Measurements from ENCODE around the gene TOP2B. TPM values are rescaled to one million over a fixed set of nuclear protein-coding genes. Genes with fewer than 3 reads are reported as not detected.
A peak's percentile ranks its signal among the peaks of the same experiment; 100 is the strongest.

TOP2B gene
- total and polyA plus RNA-seq, 4 donors: 13.5 to 52.9 (median 34.5) TPM

DNA sequence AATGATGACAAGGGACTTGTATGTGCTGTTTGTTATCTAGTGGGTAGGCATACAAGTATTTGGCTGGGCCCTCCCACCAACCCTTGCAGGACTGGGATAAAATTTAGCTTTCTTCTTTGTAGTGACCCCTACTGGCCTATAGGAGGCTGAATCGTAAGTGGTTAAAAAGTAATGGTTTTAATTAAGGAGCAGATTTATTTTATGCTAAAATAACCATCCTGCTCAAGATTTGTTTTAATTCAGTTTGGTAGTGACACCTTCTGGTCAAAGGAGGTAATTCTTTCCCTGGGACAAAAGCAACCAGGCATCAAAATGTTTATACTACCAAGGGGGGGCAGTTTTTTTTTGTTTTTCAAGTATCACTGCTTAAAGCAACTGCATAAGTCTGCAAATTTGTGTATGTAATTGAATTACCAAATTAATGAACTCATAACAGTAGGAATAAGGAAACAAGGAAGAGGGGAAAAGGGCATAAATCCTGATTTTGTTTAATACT lies 70.7 kb downstream of the TOP2B start:
- TF ChIP-seq RAD21 (IDR thresholded peaks at IDR 0.05): peak; percentile 87 to 88
- no peak for TF ChIP-seq YY1 (IDR thresholded peaks at IDR 0.05)
- no peak for TF ChIP-seq ZBTB33 (IDR thresholded peaks at IDR 0.05)
- TF ChIP-seq MAX (IDR thresholded peaks at IDR 0.05): no peak
- no peak for TF ChIP-seq FOXA1 (IDR thresholded peaks at IDR 0.05)
- no peak for TF ChIP-seq EGR1 (IDR thresholded peaks at IDR 0.05; ENCODE audit: low read depth in 2 of 2)
- TF ChIP-seq NR2F2 (IDR thresholded peaks at IDR 0.05): peak; percentile 58
- no peak for TF ChIP-seq JUND (IDR thresholded peaks at IDR 0.05)
- peak in 1 of 2 donors; percentile 10 for TF ChIP-seq RXRA (IDR thresholded peaks at IDR 0.05)
- TF ChIP-seq GABPA (IDR thresholded peaks at IDR 0.05 in 1 of 2, conservative IDR thresholded peaks at IDR 0.05 in 1 of 2): no peak
- no peak for TF ChIP-seq SP1 (IDR thresholded peaks at IDR 0.05)
- TF ChIP-seq, protein P1, sequence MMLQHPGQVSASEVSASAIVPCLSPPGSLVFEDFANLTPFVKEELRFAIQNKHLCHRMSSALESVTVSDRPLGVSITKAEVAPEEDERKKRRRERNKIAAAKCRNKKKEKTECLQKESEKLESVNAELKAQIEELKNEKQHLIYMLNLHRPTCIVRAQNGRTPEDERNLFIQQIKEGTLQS (IDR thresholded peaks at IDR 0.05): no peak
- TF ChIP-seq TAF1 (conservative IDR thresholded peaks at IDR 0.05): no peak
- peak; percentile 91 for TF ChIP-seq CTCF (IDR thresholded peaks at IDR 0.05; ENCODE audit: low read depth, low read length, missing input control)
- TF ChIP-seq, protein P2, sequence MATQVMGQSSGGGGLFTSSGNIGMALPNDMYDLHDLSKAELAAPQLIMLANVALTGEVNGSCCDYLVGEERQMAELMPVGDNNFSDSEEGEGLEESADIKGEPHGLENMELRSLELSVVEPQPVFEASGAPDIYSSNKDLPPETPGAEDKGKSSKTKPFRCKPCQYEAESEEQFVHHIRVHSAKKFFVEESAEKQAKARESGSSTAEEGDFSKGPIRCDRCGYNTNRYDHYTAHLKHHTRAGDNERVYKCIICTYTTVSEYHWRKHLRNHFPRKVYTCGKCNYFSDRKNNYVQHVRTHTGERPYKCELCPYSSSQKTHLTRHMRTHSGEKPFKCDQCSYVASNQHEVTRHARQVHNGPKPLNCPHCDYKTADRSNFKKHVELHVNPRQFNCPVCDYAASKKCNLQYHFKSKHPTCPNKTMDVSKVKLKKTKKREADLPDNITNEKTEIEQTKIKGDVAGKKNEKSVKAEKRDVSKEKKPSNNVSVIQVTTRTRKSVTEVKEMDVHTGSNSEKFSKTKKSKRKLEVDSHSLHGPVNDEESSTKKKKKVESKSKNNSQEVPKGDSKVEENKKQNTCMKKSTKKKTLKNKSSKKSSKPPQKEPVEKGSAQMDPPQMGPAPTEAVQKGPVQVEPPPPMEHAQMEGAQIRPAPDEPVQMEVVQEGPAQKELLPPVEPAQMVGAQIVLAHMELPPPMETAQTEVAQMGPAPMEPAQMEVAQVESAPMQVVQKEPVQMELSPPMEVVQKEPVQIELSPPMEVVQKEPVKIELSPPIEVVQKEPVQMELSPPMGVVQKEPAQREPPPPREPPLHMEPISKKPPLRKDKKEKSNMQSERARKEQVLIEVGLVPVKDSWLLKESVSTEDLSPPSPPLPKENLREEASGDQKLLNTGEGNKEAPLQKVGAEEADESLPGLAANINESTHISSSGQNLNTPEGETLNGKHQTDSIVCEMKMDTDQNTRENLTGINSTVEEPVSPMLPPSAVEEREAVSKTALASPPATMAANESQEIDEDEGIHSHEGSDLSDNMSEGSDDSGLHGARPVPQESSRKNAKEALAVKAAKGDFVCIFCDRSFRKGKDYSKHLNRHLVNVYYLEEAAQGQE (IDR thresholded peaks at IDR 0.05): no peak
- no peak for TF ChIP-seq FOXA2 (IDR thresholded peaks at IDR 0.05)
- TF ChIP-seq HNF4A (conservative IDR thresholded peaks at IDR 0.05): no peak
- no peak for TF ChIP-seq HNF4G (IDR thresholded peaks at IDR 0.05)
- Histone ChIP-seq H3K27me3 (ENCODE audit: control insufficient read depth in 4 of 4, insufficient read depth in 4 of 4, low read length in 3 of 4) (no peaks in the 10 kb centered on the region), H3K4me1 (ENCODE audit: control insufficient read depth in 4 of 4, insufficient read depth in 4 of 4, low read length in 3 of 4) (peaks cover 0 to 18% (median 4%) of the 10 kb centered on the region in 4 donors), H3K36me3 (ENCODE audit: control insufficient read depth in 4 of 4, insufficient read depth in 3 of 4, low read depth in 1 of 4, low read length in 3 of 4) (peaks cover 0 to 10% (median under 1%) of the 10 kb centered on the region in 4 donors), H3K9ac (ENCODE audit: low read depth in 1 of 2, low read length in 2 of 2) (no peak overlapping the region), H3K9me3 (ENCODE audit: control insufficient read depth in 4 of 4, low read length in 3 of 4) (no peaks in the 10 kb centered on the region), H3K27ac (ENCODE audit: low read depth in 1 of 2, low read length in 2 of 2) (no peak overlapping the region), H3K4me3 (ENCODE audit: low read depth in 1 of 3, low read length in 3 of 3) (no peak overlapping the region)
- no peak for DNase-seq (ENCODE audit: low spot score)
- WGBS: 3% methylated on average over 1 of the region's 1 CpG
